ENCODE results near the gene SMARCC1.
A peak's percentile ranks its signal among the peaks of the same experiment; 100 is the strongest.
"Not testable (repeated sequence)": the region's sequence is repeated elsewhere in the genome, so short reads cannot be mapped to it uniquely, and the experiment has no call there.

SMARCC1 gene

GRCh38 chr3:47781685-47782445 is at the start of gene SMARCC1:
TSS of gene SMARCC1 (minus strand) at chr3:47781893. CDS start at chr3:47781797, 96 bp downstream.
- Histone ChIP-seq H3K27me3 (ENCODE audit: control insufficient read depth, insufficient read depth, low read length) (no peaks in the 10 kb centered on the region), H3K36me3 (ENCODE audit: control insufficient read depth, insufficient read depth, low read length) (peaks cover 12% of the 10 kb centered on the region; the same call in 1 of the 2 replicates), H3K9me3 (ENCODE audit: control insufficient read depth, insufficient read depth, low read depth, low read length) (no peaks in the 10 kb centered on the region), H3K9ac (ENCODE audit: low read length) (peak within 1 kb of the TSS; percentile 96), H3K27ac (ENCODE audit: low read depth, low read length) (peak within 1 kb of the TSS; percentile 96), H3K4me1 (ENCODE audit: control insufficient read depth, insufficient read depth, low read length) (peaks cover 11% of the 10 kb centered on the region; the same call in 1 of the 2 replicates), H3K4me3 (ENCODE audit: low read depth, low read length) (peak within 1 kb of the TSS; percentile 78)

GRCh38 chr3:47829482-47829881 is 47.8 kb upstream of the SMARCC1 start:
- not testable (repeated sequence) for H3K4me3 ChIP-seq (ENCODE audit: low read depth, low read length); H3K9ac ChIP-seq (ENCODE audit: low read length); H3K4me1 ChIP-seq (ENCODE audit: control insufficient read depth, insufficient read depth, low read length); H3K27me3 ChIP-seq (ENCODE audit: control insufficient read depth, insufficient read depth, low read length); H3K27ac ChIP-seq (ENCODE audit: low read depth, low read length); H3K9me3 ChIP-seq (ENCODE audit: control insufficient read depth, insufficient read depth, low read depth, low read length)
- peaks cover 79% of the 10 kb centered on the region for H3K36me3 ChIP-seq (ENCODE audit: control insufficient read depth, insufficient read depth, low read length)

DNA sequence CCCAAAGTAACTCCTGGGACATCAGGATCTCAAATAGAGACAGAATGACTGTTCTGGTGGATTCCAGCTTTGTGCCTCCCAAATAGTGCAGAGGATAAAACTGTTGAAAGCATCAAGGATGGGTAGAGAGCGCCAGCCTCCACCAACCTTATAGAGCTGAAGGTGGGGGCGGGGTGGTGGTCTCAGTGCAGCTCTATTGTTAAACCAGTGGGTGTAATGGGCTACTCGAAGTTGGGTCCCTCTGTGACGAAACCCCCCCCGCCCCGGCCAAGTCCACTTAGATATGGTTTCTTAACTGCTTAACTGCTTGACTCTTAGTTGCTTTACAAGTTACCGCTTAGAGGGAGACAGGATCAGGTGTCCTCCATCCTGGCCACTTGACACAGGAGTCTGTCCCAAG is 43.9 kb upstream of the SMARCC1 start:
- H3K36me3 ChIP-seq (ENCODE audit: control insufficient read depth, insufficient read depth, low read length): peaks cover 52% of the 10 kb centered on the region
- peak overlapping the region; percentile 99 for H3K4me3 ChIP-seq (ENCODE audit: low read depth, low read length)
- H3K27me3 ChIP-seq (ENCODE audit: control insufficient read depth, insufficient read depth, low read length): no peaks in the 10 kb centered on the region
- H3K9ac ChIP-seq (ENCODE audit: low read length): peak overlapping the region; percentile 96
- no peaks in the 10 kb centered on the region for H3K9me3 ChIP-seq (ENCODE audit: control insufficient read depth, insufficient read depth, low read depth, low read length)
- peak overlapping the region; percentile 92; the same call in 1 of the 2 replicates for H3K27ac ChIP-seq (ENCODE audit: low read depth, low read length)
- peaks cover 6% of the 10 kb centered on the region; the same call in 1 of the 2 replicates for H3K4me1 ChIP-seq (ENCODE audit: control insufficient read depth, insufficient read depth, low read length)

- Histone ChIP-seq H3K4me1 (ENCODE audit: control insufficient read depth, insufficient read depth, low read length) (peaks cover 6% of the 10 kb centered on the region; the same call in 1 of the 2 replicates), H3K36me3 (ENCODE audit: control insufficient read depth, insufficient read depth, low read length) (peaks cover 51% of the 10 kb centered on the region), H3K4me3 (ENCODE audit: low read depth, low read length) (peak overlapping the region; percentile 99), H3K27ac (ENCODE audit: low read depth, low read length) (peak overlapping the region; percentile 92), H3K9me3 (ENCODE audit: control insufficient read depth, insufficient read depth, low read depth, low read length) (no peaks in the 10 kb centered on the region), H3K27me3 (ENCODE audit: control insufficient read depth, insufficient read depth, low read length) (no peaks in the 10 kb centered on the region), H3K9ac (ENCODE audit: low read length) (peak overlapping the region; percentile 96)
These were observed 43.1 kb upstream of the SMARCC1 start for GRCh38 chr3:47824541-47825473.

GRCh38 chr3:47817609-47818008 is 35.9 kb upstream of the SMARCC1 start:
- Histone ChIP-seq H3K9ac (ENCODE audit: low read length) (no peak overlapping the region), H3K9me3 (ENCODE audit: control insufficient read depth, insufficient read depth, low read depth, low read length) (no peaks in the 10 kb centered on the region), H3K27ac (ENCODE audit: low read depth, low read length) (no peak overlapping the region), H3K4me3 (ENCODE audit: low read depth, low read length) (no peak overlapping the region), H3K27me3 (ENCODE audit: control insufficient read depth, insufficient read depth, low read length) (no peaks in the 10 kb centered on the region), H3K36me3 (ENCODE audit: control insufficient read depth, insufficient read depth, low read length) (peaks cover 69% of the 10 kb centered on the region), H3K4me1 (ENCODE audit: control insufficient read depth, insufficient read depth, low read length) (no peaks in the 10 kb centered on the region)

- H3K4me1 ChIP-seq (ENCODE audit: control insufficient read depth, insufficient read depth, low read length): no peaks in the 10 kb centered on the region
These were observed 32.0 kb upstream of the SMARCC1 start for GRCh38 chr3:47813551-47814177.

GRCh38 chr3:47804577-47804976 is 22.9 kb upstream of the SMARCC1 start:
- no peaks in the 10 kb centered on the region for H3K27me3 ChIP-seq (ENCODE audit: control insufficient read depth, insufficient read depth, low read length)
- H3K4me1 ChIP-seq (ENCODE audit: control insufficient read depth, insufficient read depth, low read length): no peaks in the 10 kb centered on the region
- no peak overlapping the region for H3K27ac ChIP-seq (ENCODE audit: low read depth, low read length)
- no peaks in the 10 kb centered on the region for H3K9me3 ChIP-seq (ENCODE audit: control insufficient read depth, insufficient read depth, low read depth, low read length)
- peaks cover 25% of the 10 kb centered on the region for H3K36me3 ChIP-seq (ENCODE audit: control insufficient read depth, insufficient read depth, low read length)
- no peak overlapping the region for H3K4me3 ChIP-seq (ENCODE audit: low read depth, low read length)
- no peak overlapping the region for H3K9ac ChIP-seq (ENCODE audit: low read length)

More at GRCh38 chr3:47813551-47814177, 32.0 kb upstream of the SMARCC1 start:
- Histone ChIP-seq H3K36me3 (ENCODE audit: control insufficient read depth, insufficient read depth, low read length) (peaks cover 71% of the 10 kb centered on the region), H3K27me3 (ENCODE audit: control insufficient read depth, insufficient read depth, low read length) (no peaks in the 10 kb centered on the region), H3K4me3 (ENCODE audit: low read depth, low read length) (no peak overlapping the region), H3K9ac (ENCODE audit: low read length) (no peak overlapping the region), H3K9me3 (ENCODE audit: control insufficient read depth, insufficient read depth, low read depth, low read length) (no peaks in the 10 kb centered on the region), H3K27ac (ENCODE audit: low read depth, low read length) (no peak overlapping the region)

DNA sequence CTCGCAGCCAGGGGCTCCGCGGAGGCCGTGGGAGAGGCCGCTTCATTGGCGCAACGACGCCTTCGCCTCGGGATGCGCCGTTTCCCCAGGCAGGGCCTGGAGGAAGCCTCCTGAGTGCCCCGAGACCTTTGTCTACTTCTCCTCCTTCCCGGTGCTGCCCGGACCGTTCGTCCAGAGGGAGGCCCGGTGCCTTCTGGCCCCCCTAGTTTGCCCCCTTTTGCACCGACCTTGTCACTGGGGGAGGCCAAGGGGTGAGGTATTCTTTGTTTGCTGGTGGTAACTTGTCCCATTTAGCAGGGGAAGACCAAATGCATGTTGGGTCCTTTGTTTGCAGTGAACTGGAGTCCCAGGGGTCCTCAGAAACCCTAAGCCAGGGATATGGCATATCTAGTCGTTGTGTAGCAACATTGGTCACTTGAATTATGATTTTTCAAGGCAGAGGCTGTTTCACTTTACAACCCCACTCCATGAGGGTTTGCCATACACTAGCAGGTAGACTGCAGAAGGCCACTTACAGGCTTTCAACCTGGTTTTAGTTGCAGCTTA is 21.9 kb upstream of the SMARCC1 start:
- Histone ChIP-seq H3K27me3 (ENCODE audit: control insufficient read depth, insufficient read depth, low read length) (no peaks in the 10 kb centered on the region), H3K4me3 (ENCODE audit: low read depth, low read length) (peak overlapping the region; percentile 77), H3K4me1 (ENCODE audit: control insufficient read depth, insufficient read depth, low read length) (no peaks in the 10 kb centered on the region), H3K9ac (ENCODE audit: low read length) (peak overlapping the region; percentile 94), H3K9me3 (ENCODE audit: control insufficient read depth, insufficient read depth, low read depth, low read length) (no peaks in the 10 kb centered on the region), H3K36me3 (ENCODE audit: control insufficient read depth, insufficient read depth, low read length) (peaks cover 22% of the 10 kb centered on the region), H3K27ac (ENCODE audit: low read depth, low read length) (peak overlapping the region; percentile 86)

DNA sequence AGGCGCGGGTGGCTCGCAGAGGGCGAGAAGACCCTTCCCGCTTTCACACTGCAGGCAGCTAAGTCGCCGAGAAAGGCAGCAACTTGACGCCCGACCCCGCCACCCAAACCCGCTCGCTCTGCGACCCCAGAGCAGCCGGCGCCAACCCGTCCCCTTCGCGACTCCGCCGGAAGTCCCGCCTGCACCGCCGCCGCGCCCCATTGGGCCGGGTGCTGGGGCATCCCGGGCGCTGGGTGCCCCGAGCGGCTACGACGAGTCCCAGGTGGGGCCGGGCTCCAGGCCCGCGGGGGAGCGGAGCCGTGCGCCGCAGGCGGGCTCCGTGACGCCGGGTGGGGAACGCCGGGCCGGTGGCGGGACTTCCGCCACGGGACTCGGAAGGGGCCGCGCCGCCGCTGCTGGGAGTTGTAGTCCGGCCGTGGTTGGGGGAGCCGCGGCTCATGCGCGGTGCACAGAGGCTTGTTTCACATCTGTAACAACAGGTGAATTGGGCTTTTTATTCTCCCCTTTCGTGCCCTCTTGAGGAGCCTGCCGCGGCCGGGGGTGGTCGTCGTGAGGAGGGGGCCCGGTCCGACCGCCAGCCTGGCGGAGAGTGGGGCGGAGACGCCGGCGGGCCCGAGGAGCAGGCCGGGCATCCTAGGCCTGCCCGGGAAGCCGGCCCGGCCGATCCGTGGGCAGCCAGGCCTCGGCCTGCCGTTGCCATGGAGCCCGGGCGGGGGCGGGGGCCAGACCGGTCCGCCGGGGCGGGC is 21.2 kb upstream of the SMARCC1 start, which contains the start of gene DHX30:
Gene DHX30, plus strand, starts transcription at position 405 of the 746 bp plus-strand sequence. CDS start 7,546 bp downstream, outside the sequence.
- peak within 1 kb of the TSS; percentile 86 for H3K27ac ChIP-seq (ENCODE audit: low read depth, low read length)
- H3K36me3 ChIP-seq (ENCODE audit: control insufficient read depth, insufficient read depth, low read length): peaks cover 18% of the 10 kb centered on the region
- peak within 1 kb of the TSS; percentile 94 for H3K9ac ChIP-seq (ENCODE audit: low read length)
- peak within 1 kb of the TSS; percentile 77 for H3K4me3 ChIP-seq (ENCODE audit: low read depth, low read length)
- H3K9me3 ChIP-seq (ENCODE audit: control insufficient read depth, insufficient read depth, low read depth, low read length): no peaks in the 10 kb centered on the region
- H3K27me3 ChIP-seq (ENCODE audit: control insufficient read depth, insufficient read depth, low read length): no peaks in the 10 kb centered on the region
- H3K4me1 ChIP-seq (ENCODE audit: control insufficient read depth, insufficient read depth, low read length): no peaks in the 10 kb centered on the region

- no peaks in the 10 kb centered on the region for H3K4me1 ChIP-seq (ENCODE audit: control insufficient read depth, insufficient read depth, low read length)
- no peaks in the 10 kb centered on the region for H3K27me3 ChIP-seq (ENCODE audit: control insufficient read depth, insufficient read depth, low read length)
- H3K9ac ChIP-seq (ENCODE audit: low read length): no peak overlapping the region
- H3K4me3 ChIP-seq (ENCODE audit: low read depth, low read length): no peak overlapping the region
- no peak overlapping the region for H3K27ac ChIP-seq (ENCODE audit: low read depth, low read length)
- H3K9me3 ChIP-seq (ENCODE audit: control insufficient read depth, insufficient read depth, low read depth, low read length): no peaks in the 10 kb centered on the region
- H3K36me3 ChIP-seq (ENCODE audit: control insufficient read depth, insufficient read depth, low read length): no peaks in the 10 kb centered on the region
These were observed 18.0 kb upstream of the SMARCC1 start for GRCh38 chr3:47799733-47800132.
